Neural cell (in vitro differentiated cells): ENCODE data around the gene MAFB. TPM values are rescaled to one million over a fixed set of nuclear protein-coding genes. Genes with fewer than 3 reads are reported as not detected.

Experiments used
- H2AFZ ChIP-seq: fragments of 200-600, 300-800 bp; sonication (generic), shearing (Covaris generic); 2 replicates; pipeline ENCODE4 v1.6.0; 2014; ENCODE audit warnings: low read depth, mild to moderate bottlenecking, antibody characterized with exemption, low read length, moderate library complexity
- H3F3A ChIP-seq: fragments of 200-600 bp; shearing (Covaris generic); 2 replicates; pipeline ENCODE4 v1.6.1; 2016; ENCODE audit warnings: mild to moderate bottlenecking, moderate library complexity, mixed read lengths, antibody characterized with exemption, low read length; ENCODE audit not compliant: insufficient read depth, poor library complexity, severe bottlenecking
- H3K27ac ChIP-seq: fragments of 200-600, 300-800 bp; sonication (generic), shearing (Covaris generic); 2 replicates; pipeline ENCODE4 v1.5.1; 2014; ENCODE audit warnings: mild to moderate bottlenecking, low read length, moderate library complexity
- H3K27me3 ChIP-seq: fragments of 300-800, 200-600 bp; sonication (generic), shearing (Covaris generic); 2 replicates; pipeline ENCODE4 v1.6.0; 2014; ENCODE audit warnings: mild to moderate bottlenecking, low read depth, low read length, moderate library complexity; ENCODE audit not compliant: insufficient read depth
- H3K36me3 ChIP-seq: fragments of 300-800, 200-600 bp; sonication (generic), shearing (Covaris generic); 2 replicates; pipeline ENCODE4 v1.5.1; 2014; ENCODE audit warnings: mild to moderate bottlenecking, antibody characterized with exemption, low read length, moderate library complexity; ENCODE audit not compliant: insufficient read depth
- H3K4me2 ChIP-seq: fragments of 300-800, 200-600 bp; sonication (generic), shearing (Covaris generic); 2 replicates; pipeline ENCODE4 v1.6.0; 2014; ENCODE audit warnings: mild to moderate bottlenecking, low read length
- H3K4me3 ChIP-seq: fragments of 300-800, 200-600 bp; sonication (generic), shearing (Covaris generic); 2 replicates; pipeline ENCODE4 v1.5.1; 2014; ENCODE audit warnings: mild to moderate bottlenecking, low read length, moderate library complexity
- H3K79me2 ChIP-seq: fragments of 200-600 bp; shearing (Covaris generic); replicated peaks from 2 replicates; pipeline ENCODE4 v1.6.0; 2014; ENCODE audit warnings: mild to moderate bottlenecking, low read length, moderate library complexity; ENCODE audit not compliant: insufficient read depth
- H3K9ac ChIP-seq: fragments of 300-800, 200-600 bp; sonication (generic), shearing (Covaris generic); 2 replicates; pipeline ENCODE4 v1.6.1; 2016; ENCODE audit warnings: mild to moderate bottlenecking, low read length, mixed read lengths
- H3K9me2 ChIP-seq: fragments of 200-600 bp; shearing (Covaris generic); 2 replicates; pipeline ENCODE4 v1.6.1; 2016; ENCODE audit warnings: mild to moderate bottlenecking, low read length, mixed read lengths; ENCODE audit not compliant: insufficient read depth
- H3K9me3 ChIP-seq: fragments of 200-600, 300-800 bp; sonication (generic), shearing (Covaris generic); 2 replicates; pipeline ENCODE4 v1.6.1; 2016; ENCODE audit warnings: mild to moderate bottlenecking, mixed run types, low read length, moderate library complexity, mixed read lengths
- H4K20me1 ChIP-seq: fragments of 200-600 bp; shearing (Covaris generic); 2 replicates; pipeline ENCODE4 v1.6.1; 2016; ENCODE audit warnings: mild to moderate bottlenecking, mixed run types; ENCODE audit not compliant: insufficient read depth
- EP300 ChIP-seq: fragments of 450-650 bp; conservative IDR thresholded peaks from 2 replicates; pipeline ENCODE4 v1.6.1; 2014; ENCODE audit warnings: antibody characterized with exemption, mild to moderate bottlenecking, moderate library complexity; ENCODE audit not compliant: poor library complexity, severe bottlenecking
- EZH2 ChIP-seq: fragments of 200-600, 300-800 bp; shearing (Covaris generic), sonication (generic); IDR thresholded peaks from 2 replicates; pipeline ENCODE4 v1.6.1; 2014; ENCODE audit warnings: antibody characterized with exemption, low read length, borderline replicate concordance, mild to moderate bottlenecking; ENCODE audit not compliant: insufficient read depth, poor library complexity, severe bottlenecking
- MXI1 ChIP-seq: fragments of 450-650 bp; conservative IDR thresholded peaks from 2 replicates; pipeline ENCODE4 v1.6.1; 2014; ENCODE audit warnings: antibody characterized with exemption, mild to moderate bottlenecking; ENCODE audit not compliant: poor library complexity, severe bottlenecking
- POLR2AphosphoS5 ChIP-seq: IDR thresholded peaks from 2 replicates; pipeline ENCODE4 v1.6.1; 2012
- RAD21 ChIP-seq: fragments of 450-650 bp; conservative IDR thresholded peaks from 2 replicates; pipeline ENCODE4 v1.6.1; 2014; ENCODE audit warnings: antibody characterized with exemption, mild to moderate bottlenecking, moderate library complexity
- SMC3 ChIP-seq: fragments of 450-650 bp; conservative IDR thresholded peaks from 2 replicates; pipeline ENCODE4 v1.6.1; 2014; ENCODE audit warnings: antibody characterized with exemption, mild to moderate bottlenecking, moderate library complexity; ENCODE audit not compliant: poor library complexity
- TAF1 ChIP-seq: IDR thresholded peaks from 2 replicates; pipeline ENCODE4 v1.6.1; 2012; ENCODE audit warnings: low read depth
- polyA plus RNA-seq: library from polyadenylated mRNA; depleted of rRNA; stranded (reverse); fragments of >200 nt; gene quantifications from 2 replicates; pipeline ENCODE4 v1.2.3, GENCODE V29; 2014
- TF ChIP-seq, protein P1 (sequence below): fragments of 450-650 bp; IDR thresholded peaks from 2 replicates; pipeline ENCODE4 v1.5.1; 2014; ENCODE audit warnings: antibody characterized with exemption, mild to moderate bottlenecking, moderate library complexity; ENCODE audit not compliant: poor library complexity, severe bottlenecking

MAFB gene
- polyA plus RNA-seq, 1 donor from 2014 or later: 5.6 TPM

DNA sequence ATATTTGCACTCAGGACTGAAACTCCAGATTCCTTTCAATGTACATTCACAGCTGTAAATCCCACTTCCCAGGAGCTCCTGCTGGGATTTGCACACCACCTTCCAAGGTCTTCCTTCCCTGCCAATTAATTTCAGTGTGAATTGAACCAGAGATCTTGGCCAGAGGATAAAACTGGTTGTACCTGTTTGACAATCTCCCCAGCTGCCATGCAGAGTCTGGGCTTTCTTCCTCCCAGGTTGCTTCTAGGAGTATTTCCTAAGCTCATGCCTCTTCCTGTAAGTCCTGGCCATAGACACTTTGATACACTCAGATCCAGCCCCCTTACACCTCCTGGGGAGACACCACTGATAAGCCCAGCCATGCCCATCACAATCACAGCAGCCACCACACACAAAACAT is 15.6 kb downstream of the MAFB start:
- Histone ChIP-seq H3K36me3 (no peaks in the 10 kb centered on the region), H3K4me3 (no peak overlapping the region), H3K27me3 (peaks cover 8% of the 10 kb centered on the region), H3K9me2 (no peaks in the 10 kb centered on the region), H3K27ac (no peak overlapping the region), H3K9ac (no peak overlapping the region), H4K20me1 (no peaks in the 10 kb centered on the region), H3K9me3 (no peaks in the 10 kb centered on the region), H2AFZ (no peak overlapping the region), H3F3A (no peaks in the 10 kb centered on the region), H3K79me2 (no peaks in the 10 kb centered on the region), H3K4me2 (no peak overlapping the region)
- TF ChIP-seq EP300 (no peak), RAD21 (no peak), TAF1 (no peak)

DNA sequence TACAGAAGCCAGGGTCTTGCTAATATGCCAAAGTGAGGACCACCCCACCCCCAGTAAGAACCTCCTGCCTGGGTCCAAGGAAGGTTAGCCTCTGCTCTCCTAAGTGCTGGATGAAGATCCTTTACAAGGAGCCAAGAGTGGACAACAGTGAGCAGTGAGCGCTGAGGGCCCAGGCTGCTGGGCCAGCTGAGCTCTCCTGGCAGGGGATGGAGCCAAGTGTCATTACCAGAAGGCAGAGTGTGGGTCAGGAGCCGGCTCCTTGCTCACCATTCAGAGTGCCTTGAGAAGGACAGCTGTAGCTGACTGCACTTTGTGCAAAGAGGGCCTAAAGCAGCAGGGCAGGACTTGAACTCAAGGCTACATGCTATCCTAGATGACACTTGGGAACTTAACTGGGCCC is 16.9 kb downstream of the MAFB start:
- no peaks in the 10 kb centered on the region for H4K20me1 ChIP-seq
- H3K9me3 ChIP-seq: no peaks in the 10 kb centered on the region
- no peaks in the 10 kb centered on the region for H3K36me3 ChIP-seq
- no peak overlapping the region for H3K4me3 ChIP-seq
- no peak overlapping the region for H3K27ac ChIP-seq
- H3K79me2 ChIP-seq: no peaks in the 10 kb centered on the region
- no peak for TF ChIP-seq EP300
- no peak for TF ChIP-seq SMC3
- no peak for TF ChIP-seq MXI1
- TF ChIP-seq RAD21: no peak
- TF ChIP-seq, protein P1, sequence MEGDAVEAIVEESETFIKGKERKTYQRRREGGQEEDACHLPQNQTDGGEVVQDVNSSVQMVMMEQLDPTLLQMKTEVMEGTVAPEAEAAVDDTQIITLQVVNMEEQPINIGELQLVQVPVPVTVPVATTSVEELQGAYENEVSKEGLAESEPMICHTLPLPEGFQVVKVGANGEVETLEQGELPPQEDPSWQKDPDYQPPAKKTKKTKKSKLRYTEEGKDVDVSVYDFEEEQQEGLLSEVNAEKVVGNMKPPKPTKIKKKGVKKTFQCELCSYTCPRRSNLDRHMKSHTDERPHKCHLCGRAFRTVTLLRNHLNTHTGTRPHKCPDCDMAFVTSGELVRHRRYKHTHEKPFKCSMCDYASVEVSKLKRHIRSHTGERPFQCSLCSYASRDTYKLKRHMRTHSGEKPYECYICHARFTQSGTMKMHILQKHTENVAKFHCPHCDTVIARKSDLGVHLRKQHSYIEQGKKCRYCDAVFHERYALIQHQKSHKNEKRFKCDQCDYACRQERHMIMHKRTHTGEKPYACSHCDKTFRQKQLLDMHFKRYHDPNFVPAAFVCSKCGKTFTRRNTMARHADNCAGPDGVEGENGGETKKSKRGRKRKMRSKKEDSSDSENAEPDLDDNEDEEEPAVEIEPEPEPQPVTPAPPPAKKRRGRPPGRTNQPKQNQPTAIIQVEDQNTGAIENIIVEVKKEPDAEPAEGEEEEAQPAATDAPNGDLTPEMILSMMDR: no peak
- TF ChIP-seq EZH2: no peak
- TF ChIP-seq TAF1: no peak
- H3K9ac ChIP-seq: no peak overlapping the region
- H3K4me2 ChIP-seq: no peak overlapping the region
- H3F3A ChIP-seq: no peaks in the 10 kb centered on the region
- H3K9me2 ChIP-seq: no peaks in the 10 kb centered on the region
- no peaks in the 10 kb centered on the region for H3K27me3 ChIP-seq
- no peak overlapping the region for H2AFZ ChIP-seq

DNA sequence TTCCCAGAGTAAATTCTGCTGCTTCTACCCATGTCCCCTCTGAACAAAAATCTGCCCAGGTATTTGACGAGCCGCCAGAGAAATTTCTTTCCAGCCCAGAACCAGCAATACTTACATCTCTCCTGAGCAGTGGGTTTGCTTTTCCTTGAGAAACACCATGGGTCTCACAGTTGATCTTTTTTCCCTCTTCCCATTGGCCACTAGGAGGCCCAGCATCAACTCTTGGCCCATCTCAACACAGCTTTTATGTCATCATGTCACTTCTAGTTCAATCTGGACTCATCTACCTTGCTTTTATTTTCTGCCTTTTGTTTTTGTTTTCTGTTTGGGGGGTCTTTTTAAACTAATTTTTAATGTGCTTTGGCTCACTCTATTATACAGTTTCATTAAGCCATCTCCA is 18.8 kb downstream of the MAFB start:
- no peaks in the 10 kb centered on the region for H3K36me3 ChIP-seq
- no peak overlapping the region for H3K27ac ChIP-seq
- no peak overlapping the region for H3K4me3 ChIP-seq
- TF ChIP-seq MXI1: no peak
- TF ChIP-seq, protein P1: no peak
- TF ChIP-seq TAF1: no peak
- no peak for TF ChIP-seq POLR2AphosphoS5
- TF ChIP-seq EP300: no peak
- TF ChIP-seq SMC3: no peak
- H3K79me2 ChIP-seq: no peaks in the 10 kb centered on the region
- H3K9me3 ChIP-seq: no peaks in the 10 kb centered on the region
- H2AFZ ChIP-seq: no peak overlapping the region
- no peak overlapping the region for H3K4me2 ChIP-seq
- no peaks in the 10 kb centered on the region for H4K20me1 ChIP-seq
- H3K9ac ChIP-seq: no peak overlapping the region
- H3F3A ChIP-seq: no peaks in the 10 kb centered on the region
- H3K27me3 ChIP-seq: no peaks in the 10 kb centered on the region
- H3K9me2 ChIP-seq: no peaks in the 10 kb centered on the region
